Transverse colon (tissue), 4 donors: Measurements from ENCODE around the gene UQCRHL. TPM values are rescaled to one million over a fixed set of nuclear protein-coding genes. Genes with fewer than 3 reads are reported as not detected.

ENCODE experiments used
- DNase-seq: peaks from one replicate; pipeline ENCODE4 v3.0.0-alpha.2; 2019
- H3K27ac ChIP-seq, 4 donors: fragments of 200-600 bp; sonication (generic); 2 replicates each; pipeline ENCODE4 v1.5.1; 2016 to 2018; ENCODE audit warnings: inconsistent platforms in 4 of 4
- H3K27me3 ChIP-seq: fragments of 200-600 bp; sonication (generic); 2 replicates; pipeline ENCODE4 v1.5.1; 2017; ENCODE audit warnings: inconsistent platforms
- H3K36me3 ChIP-seq, 4 donors: fragments of 200-600 bp; sonication (generic); 2 replicates each; pipeline ENCODE4 v1.5.1; 2017 to 2019; ENCODE audit warnings: inconsistent platforms in 4 of 4
- H3K4me1 ChIP-seq, 4 donors: fragments of 200-600 bp; sonication (generic); 2 replicates each; pipeline ENCODE4 v1.5.1; 2017 to 2020; ENCODE audit warnings: inconsistent platforms in 4 of 4
- H3K4me3 ChIP-seq, 4 donors: fragments of 200-600 bp; sonication (generic); 1 replicate in 1 of 4; 2 replicates in 3 of 4; pipeline versions ENCODE4 v1.5.1 to v1.6.1; 2017 to 2019; ENCODE audit warnings: inconsistent platforms in 4 of 4
- H3K9me3 ChIP-seq, 2 donors: fragments of 200-600 bp; sonication (generic); 2 replicates each; pipeline ENCODE4 v1.5.1; 2017 to 2019; ENCODE audit warnings: inconsistent platforms in 2 of 2
- CTCF ChIP-seq, 5 experiments: fragments of 200-600 bp in 3 of 5; fragments of 450-650 bp in 2 of 5; sonication (generic) in 3 of 5; IDR thresholded peaks; 1 replicate in 2 of 5; 2 replicates in 3 of 5; pipeline ENCODE4 v1.5.1; 2016 to 2017; ENCODE audit warnings: antibody characterized with exemption in 5 of 5, inconsistent platforms in 3 of 5, mild to moderate bottlenecking in 2 of 5, moderate library complexity in 1 of 5
- EP300 ChIP-seq: sonication (generic); formaldehyde crosslinking; IDR thresholded peaks from one replicate; pipeline ENCODE4 v1.6.1; 2017; ENCODE audit warnings: antibody characterized with exemption, low read depth
- POLR2A ChIP-seq: fragments of 450-650 bp; IDR thresholded peaks from one replicate; pipeline ENCODE4 v1.6.1; 2016; ENCODE audit warnings: antibody characterized with exemption, mild to moderate bottlenecking, moderate library complexity
- POLR2AphosphoS5 ChIP-seq, 3 donors: sonication (generic); formaldehyde crosslinking; IDR thresholded peaks; one replicate each; pipeline ENCODE4 v1.6.1; 2016; ENCODE audit warnings: antibody characterized with exemption in 3 of 3
- WGBS, 2 donors: methylation state at CpG; one replicate each; pipeline ENCODE4 v1.1.5; 2018; ENCODE audit warnings: low coverage in 1 of 2; 5-methylcytosine and 5-hydroxymethylcytosine counted together
- in situ Hi-C, 4 donors: fragments of 200-750 bp; cut with MboI; loops; one replicate each; pipeline versions ENCODE4 v1.15.0 to v1.15.1; 2017; ENCODE audit warnings: low sequenced_read_pairs in 3 of 4, low pct_ligation_motif_present in 1 of 4, low pct_unique_long_range_greater_than_20kb in 1 of 4
- intact Hi-C: fragments of 100-400 bp; cut with DNase I; formaldehyde crosslinking; loops from one replicate; pipeline ENCODE4 v1.15.1; 2023; ENCODE audit warnings: low total_unique reads
- total RNA-seq, 4 donors: library from RNA; depleted of rRNA; stranded (reverse); fragments of >200 nt; gene quantifications; one replicate each; pipeline ENCODE4 v1.1.0, GENCODE V29; 2016

UQCRHL gene
- total RNA-seq, 4 donors from 2014 or later: 0.75 to 3.0 (median 1.7) TPM

GRCh38 chr1:15764890-15765289, 42.6 kb downstream of the UQCRHL start:
- in situ Hi-C loops (no loop called here), intact Hi-C loops (no loop called here)
- TF ChIP-seq POLR2A (no peak), POLR2AphosphoS5 (IDR thresholded peaks at IDR 0.05) (no peak), EP300 (no peak), CTCF (IDR thresholded peaks at IDR 0.05) (no peak)
- Histone ChIP-seq H3K9me3 (no peaks in the 10 kb centered on the region), H3K4me3 (no peak overlapping the region), H3K27ac (peak overlapping the region; percentile 80 to 83 (median 82)), H3K4me1 (peaks cover 13 to 51% (median 27%) of the 10 kb centered on the region in 4 donors), H3K36me3 (peaks cover 0 to 17% (median 7%) of the 10 kb centered on the region in 4 donors), H3K27me3 (no peaks in the 10 kb centered on the region)
- WGBS, 2 donors: 67 to 71% methylated on average over 1 to 15 of the region's 15 CpGs
- DNase-seq: no peak

GRCh38 chr1:15764269-15764764, 43.1 kb downstream of the UQCRHL start:
- Histone ChIP-seq H3K27ac (peak overlapping the region; percentile 80 to 83 (median 82)), H3K4me3 (no peak overlapping the region), H3K27me3 (peaks cover 4% of the 10 kb centered on the region), H3K4me1 (peaks cover 13 to 57% (median 32%) of the 10 kb centered on the region in 4 donors), H3K9me3 (no peaks in the 10 kb centered on the region), H3K36me3 (peaks cover 0 to 15% (median 5%) of the 10 kb centered on the region in 4 donors)
- DNase-seq: peak; percentile 88
- WGBS, 2 donors: 43 to 60% methylated on average over 3 to 7 of the region's 10 CpGs
- in situ Hi-C loops: no loop called here
- intact Hi-C loops: no loop called here
- TF ChIP-seq CTCF (IDR thresholded peaks at IDR 0.05): no peak
- TF ChIP-seq POLR2AphosphoS5 (IDR thresholded peaks at IDR 0.05): peak; percentile 24 to 81 (median 68)
- no peak for TF ChIP-seq POLR2A
- TF ChIP-seq EP300: no peak

GRCh38 chr1:15762546-15762945, 44.9 kb downstream of the UQCRHL start:
- DNase-seq: no peak
- Histone ChIP-seq H3K36me3 (peaks cover 0 to 5% (median 2%) of the 10 kb centered on the region in 4 donors), H3K9me3 (no peaks in the 10 kb centered on the region), H3K27me3 (peaks cover 17% of the 10 kb centered on the region), H3K4me3 (no peak overlapping the region), H3K4me1 (peaks cover 13 to 73% (median 49%) of the 10 kb centered on the region in 4 donors), H3K27ac (peak overlapping the region in 3 of 4 donors; percentile 83 to 87 (median 83))
- WGBS, 2 donors: 76 to 100% methylated on average over 3 to 10 of the region's 10 CpGs
- in situ Hi-C loops (no loop called here), intact Hi-C loops (no loop called here)
- no peak for TF ChIP-seq CTCF (IDR thresholded peaks at IDR 0.05)
- no peak for TF ChIP-seq POLR2AphosphoS5 (IDR thresholded peaks at IDR 0.05)
- TF ChIP-seq POLR2A: no peak
- TF ChIP-seq EP300: no peak

- intact Hi-C loops: no loop called here
- H3K9me3 ChIP-seq: no peaks in the 10 kb centered on the region
- H3K27ac ChIP-seq: peak overlapping the region; percentile 71 to 87 (median 85)
- WGBS, 2 donors: 49 to 60% methylated on average over 8 of the region's 8 CpGs
- H3K27me3 ChIP-seq: peaks cover 20% of the 10 kb centered on the region
- DNase-seq: no peak
- in situ Hi-C loops: no loop called here
- TF ChIP-seq EP300: no peak
- no peak overlapping the region for H3K4me3 ChIP-seq
- peaks cover 13 to 83% (median 50%) of the 10 kb centered on the region in 4 donors for H3K4me1 ChIP-seq
- no peaks in the 10 kb centered on the region for H3K36me3 ChIP-seq
Observed at GRCh38 chr1:15761366-15762128, 45.9 kb downstream of the UQCRHL start.
